Measurements from ENCODE around the gene THEM5. TPM values are rescaled to one million over a fixed set of nuclear protein-coding genes. Genes with fewer than 3 reads are reported as not detected.

THEM5 gene
- total RNA-seq, 1 experiment from 2014 or later, result not detected

DNA sequence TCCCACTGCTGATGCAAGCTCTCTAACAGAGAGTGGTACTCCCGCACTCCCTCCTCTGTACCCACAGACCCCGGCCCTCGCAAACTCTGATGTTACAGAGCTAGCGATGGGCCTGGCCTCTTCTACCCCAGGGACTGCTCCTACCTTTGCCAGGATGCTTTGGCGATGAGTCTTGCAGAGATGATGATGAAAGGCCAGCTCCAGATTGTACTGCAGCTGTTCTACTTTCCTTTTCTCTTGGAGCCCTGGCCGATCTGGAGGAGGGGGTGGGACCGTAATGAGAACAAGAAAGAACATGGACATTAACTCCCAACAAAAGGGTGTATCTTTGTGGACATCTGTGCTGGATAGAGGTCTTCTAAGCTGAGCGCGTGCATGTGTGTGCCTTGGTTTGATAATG is 42.3 kb downstream of the THEM5 start:
- Histone ChIP-seq H3K9me3 (ENCODE audit: insufficient read depth, low read depth) (no peaks in the 10 kb centered on the region), H3K36me3 (ENCODE audit: low read depth) (no peaks in the 10 kb centered on the region), H3K4me2 (no peak overlapping the region), H3K4me3 (no peak overlapping the region), H3K27me3 (ENCODE audit: insufficient read depth, low read depth) (no peaks in the 10 kb centered on the region; the same call in 1 of the 2 replicates), H3F3A (ENCODE audit: insufficient read depth, low read depth) (no peaks in the 10 kb centered on the region), H2AFZ (no peak overlapping the region), H3K4me1 (replicated peaks; ENCODE audit: insufficient read depth) (no peaks in the 10 kb centered on the region), H3K9me2 (ENCODE audit: insufficient read depth) (no peaks in the 10 kb centered on the region), H3K79me2 (ENCODE audit: low read depth) (no peaks in the 10 kb centered on the region), H3K27ac (no peak overlapping the region), H4K20me1 (ENCODE audit: insufficient read depth) (no peaks in the 10 kb centered on the region)
- intact Hi-C loops (cut with micrococcal nuclease; ENCODE audit: unreplicated experiment), result no loop called here
- ChIA-PET CTCF (interaction anchor here (0.5 kb wide), 1 partner anchor 515 kb away, joined by 7 read pairs; no protein-coding TSS in a partner anchor), POLR2A (ENCODE audit: unreplicated experiment) (interaction anchor here (0.5 kb wide), 1 partner anchor 131 kb away, joined by 4 read pairs; no protein-coding TSS in a partner anchor)
- DNase-seq, result no peak
- TF ChIP-seq, protein P1, sequence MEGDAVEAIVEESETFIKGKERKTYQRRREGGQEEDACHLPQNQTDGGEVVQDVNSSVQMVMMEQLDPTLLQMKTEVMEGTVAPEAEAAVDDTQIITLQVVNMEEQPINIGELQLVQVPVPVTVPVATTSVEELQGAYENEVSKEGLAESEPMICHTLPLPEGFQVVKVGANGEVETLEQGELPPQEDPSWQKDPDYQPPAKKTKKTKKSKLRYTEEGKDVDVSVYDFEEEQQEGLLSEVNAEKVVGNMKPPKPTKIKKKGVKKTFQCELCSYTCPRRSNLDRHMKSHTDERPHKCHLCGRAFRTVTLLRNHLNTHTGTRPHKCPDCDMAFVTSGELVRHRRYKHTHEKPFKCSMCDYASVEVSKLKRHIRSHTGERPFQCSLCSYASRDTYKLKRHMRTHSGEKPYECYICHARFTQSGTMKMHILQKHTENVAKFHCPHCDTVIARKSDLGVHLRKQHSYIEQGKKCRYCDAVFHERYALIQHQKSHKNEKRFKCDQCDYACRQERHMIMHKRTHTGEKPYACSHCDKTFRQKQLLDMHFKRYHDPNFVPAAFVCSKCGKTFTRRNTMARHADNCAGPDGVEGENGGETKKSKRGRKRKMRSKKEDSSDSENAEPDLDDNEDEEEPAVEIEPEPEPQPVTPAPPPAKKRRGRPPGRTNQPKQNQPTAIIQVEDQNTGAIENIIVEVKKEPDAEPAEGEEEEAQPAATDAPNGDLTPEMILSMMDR (conservative IDR thresholded peaks at IDR 0.05), result no peak
- TF ChIP-seq EZH2 (IDR thresholded peaks at IDR 0.05; ENCODE audit: low read depth), result no peak
- BruUV-seq (replicated peaks), result no TSS peak

DNA sequence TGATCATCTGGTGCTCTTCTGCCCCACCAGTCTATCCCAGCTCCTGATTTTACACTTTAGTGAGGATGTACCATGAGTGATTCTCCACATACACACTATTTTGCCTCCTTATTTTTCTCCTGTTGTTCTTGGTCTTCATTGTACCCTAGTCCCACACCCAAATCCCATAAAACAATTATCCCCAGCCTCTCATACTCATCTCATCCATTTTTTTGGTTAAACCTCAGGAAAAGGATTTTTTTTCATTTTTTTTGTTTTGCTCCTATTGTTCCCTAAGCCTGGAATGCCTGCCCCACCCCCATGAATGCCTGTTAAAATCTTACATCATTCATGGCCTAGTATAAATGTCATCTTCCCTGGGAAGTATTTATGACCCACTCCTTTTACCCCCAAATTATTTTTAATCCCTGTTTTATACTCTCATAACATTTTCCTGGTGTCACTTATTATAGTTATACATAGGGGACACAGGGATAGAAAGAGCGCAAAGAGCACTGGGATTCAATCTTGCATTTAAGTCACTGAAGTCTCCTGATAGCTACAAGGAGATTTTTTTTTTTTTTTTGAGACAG is 43.4 kb downstream of the THEM5 start:
- Histone ChIP-seq H3K4me2 (no peak overlapping the region), H3K9me3 (ENCODE audit: insufficient read depth, low read depth) (no peaks in the 10 kb centered on the region), H2AFZ (no peak overlapping the region), H3F3A (ENCODE audit: insufficient read depth, low read depth) (no peaks in the 10 kb centered on the region), H3K4me3 (no peak overlapping the region), H3K36me3 (ENCODE audit: low read depth) (no peaks in the 10 kb centered on the region), H3K79me2 (ENCODE audit: low read depth) (no peaks in the 10 kb centered on the region), H4K20me1 (ENCODE audit: insufficient read depth) (no peaks in the 10 kb centered on the region), H3K27ac (no peak overlapping the region), H3K27me3 (ENCODE audit: insufficient read depth, low read depth) (peaks cover under 1% of the 10 kb centered on the region; the same call in 1 of the 2 replicates), H3K9me2 (ENCODE audit: insufficient read depth) (no peaks in the 10 kb centered on the region), H3K4me1 (replicated peaks; ENCODE audit: insufficient read depth) (no peaks in the 10 kb centered on the region)
- BruUV-seq (replicated peaks), result no TSS peak
- no peak for DNase-seq
- intact Hi-C loops (cut with micrococcal nuclease; ENCODE audit: unreplicated experiment), result no loop called here
- TF ChIP-seq EZH2 (IDR thresholded peaks at IDR 0.05; ENCODE audit: low read depth), result no peak
- TF ChIP-seq, protein P1 (conservative IDR thresholded peaks at IDR 0.05), result no peak
- ChIA-PET POLR2A (ENCODE audit: unreplicated experiment) (interaction anchor here (0.6 kb wide), 1 partner anchor 373 kb away, joined by 9 read pairs; no protein-coding TSS in a partner anchor), CTCF (no interaction called here)

DNA sequence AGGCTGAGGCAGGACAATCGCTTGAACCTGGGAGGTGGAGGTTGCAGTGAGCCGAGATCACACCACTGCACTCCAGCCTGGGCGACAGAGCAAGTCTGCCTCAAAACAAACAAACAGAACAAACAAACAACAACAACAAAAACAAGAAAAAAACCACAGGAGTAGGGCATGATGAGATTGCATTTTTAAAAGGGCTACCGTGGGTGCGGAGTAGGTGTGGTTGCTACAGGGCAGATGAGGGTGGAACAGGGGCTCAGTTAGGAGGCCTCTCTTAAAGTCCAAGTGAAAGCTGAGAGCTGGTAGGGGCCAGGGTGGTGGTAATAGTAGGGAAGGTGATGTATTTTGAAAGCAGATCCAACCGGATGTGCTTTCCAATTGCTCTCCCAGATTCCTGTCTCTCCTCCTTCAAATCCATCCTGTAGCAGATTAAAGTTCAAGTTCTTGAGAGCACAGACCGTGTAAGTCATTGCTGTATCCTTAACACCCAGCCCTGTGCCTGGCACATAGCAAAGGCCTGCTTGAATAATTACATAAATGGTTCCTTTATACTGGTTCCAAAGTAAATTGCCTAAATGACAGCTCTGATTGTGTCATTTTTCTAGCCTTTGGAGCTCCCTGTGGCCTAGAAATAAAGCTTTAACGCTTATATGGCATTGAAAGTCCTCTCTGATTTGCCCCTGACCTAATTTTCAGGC is 44.1 kb downstream of the THEM5 start:
- Histone ChIP-seq H3K79me2 (ENCODE audit: low read depth) (no peaks in the 10 kb centered on the region), H3K27ac (no peak overlapping the region), H3F3A (ENCODE audit: insufficient read depth, low read depth) (no peaks in the 10 kb centered on the region), H4K20me1 (ENCODE audit: insufficient read depth) (no peaks in the 10 kb centered on the region), H3K9me3 (ENCODE audit: insufficient read depth, low read depth) (no peaks in the 10 kb centered on the region), H3K4me1 (replicated peaks; ENCODE audit: insufficient read depth) (no peaks in the 10 kb centered on the region), H2AFZ (no peak overlapping the region), H3K4me2 (no peak overlapping the region), H3K36me3 (ENCODE audit: low read depth) (no peaks in the 10 kb centered on the region), H3K9me2 (ENCODE audit: insufficient read depth) (no peaks in the 10 kb centered on the region), H3K27me3 (ENCODE audit: insufficient read depth, low read depth) (peaks cover 3% of the 10 kb centered on the region; the same call in 1 of the 2 replicates), H3K4me3 (no peak overlapping the region)
- no peak for TF ChIP-seq EZH2 (IDR thresholded peaks at IDR 0.05; ENCODE audit: low read depth)
- TF ChIP-seq, protein P1 (conservative IDR thresholded peaks at IDR 0.05), result no peak
- no peak for DNase-seq
- no TSS peak for BruUV-seq (replicated peaks)
- intact Hi-C loops (cut with micrococcal nuclease; ENCODE audit: unreplicated experiment), result no loop called here
- CTCF ChIA-PET, result no interaction called here
- POLR2A ChIA-PET (ENCODE audit: unreplicated experiment), result interaction anchor here (0.6 kb wide), 1 partner anchor 372 kb away, joined by 9 read pairs; no protein-coding TSS in a partner anchor

All from PC-9 (cell line).